K562 (cell line): ENCODE results near the gene BMAL1. TPM values are rescaled to one million over a fixed set of nuclear protein-coding genes. Genes with fewer than 3 reads are reported as not detected.

Source experiments
- ATF4 ChIP-seq: fragments of 450-650 bp; formaldehyde crosslinking; IDR thresholded peaks from 2 replicates; pipeline ENCODE4 v1.4.0; 2022; ENCODE audit warnings: mild to moderate bottlenecking, moderate library complexity
- CREB5 ChIP-seq: fragments of 250-450 bp; sonication (Bioruptor Pico); IDR thresholded peaks from 2 replicates; pipeline ENCODE4 v1.5.0; 2020; ENCODE audit warnings: mild to moderate bottlenecking
- FOXO4 ChIP-seq: fragments of 450-650 bp; formaldehyde crosslinking; IDR thresholded peaks from 2 replicates; pipeline ENCODE4 v1.4.0; 2020; ENCODE audit warnings: mild to moderate bottlenecking, moderate library complexity
- MEF2A ChIP-seq: IDR thresholded peaks from 2 replicates; pipeline ENCODE4 v1.6.1; 2011; ENCODE audit warnings: low read depth, mild to moderate bottlenecking, low read length, moderate library complexity; ENCODE audit not compliant: control insufficient read depth
- MXI1 ChIP-seq: IDR thresholded peaks from 2 replicates; pipeline ENCODE4 v1.6.1; 2011; ENCODE audit warnings: low read depth, mild to moderate bottlenecking, improper control_type of control experiment, low read length
- NONO ChIP-seq, 2 experiments: fragments of 200-400 bp in 1 of 2; fragments of 450-650 bp in 1 of 2; formaldehyde crosslinking in 1 of 2; IDR thresholded peaks; 2 replicates each; pipeline ENCODE4 v1.6.1; 2017; ENCODE audit warnings: low read depth in 2 of 2, mild to moderate bottlenecking in 2 of 2, moderate library complexity in 2 of 2, low read length in 1 of 2
- NR4A1 ChIP-seq, 2 experiments: fragments of 250-450 bp in 1 of 2; fragments of 450-650 bp in 1 of 2; sonication (Bioruptor Pico) in 1 of 2; IDR thresholded peaks; 2 replicates each; pipeline versions ENCODE4 v1.4.0 to v1.6.1; 2016 to 2020; ENCODE audit warnings: mild to moderate bottlenecking in 2 of 2, missing compliant biosample characterization in 1 of 2, missing genetic modification characterization in 1 of 2, moderate library complexity in 1 of 2
- PYGO2 ChIP-seq: fragments of 450-650 bp; IDR thresholded peaks from 2 replicates; pipeline ENCODE4 v1.6.1; 2016; ENCODE audit warnings: mild to moderate bottlenecking, missing genetic modification characterization, moderate library complexity, missing compliant biosample characterization
- RCOR1 ChIP-seq, 2 experiments: IDR thresholded peaks; 2 replicates each; pipeline ENCODE4 v1.6.1; 2012; ENCODE audit warnings: low read depth in 2 of 2, low read length in 2 of 2, borderline replicate concordance in 1 of 2, improper control_type of control experiment in 1 of 2
- SMARCA5 ChIP-seq: fragments of 450-650 bp; IDR thresholded peaks from 2 replicates; pipeline ENCODE4 v1.6.1; 2016
- TFAP4 ChIP-seq: sonication (generic); formaldehyde crosslinking; IDR thresholded peaks from 2 replicates; pipeline ENCODE4 v1.8.0; 2022; ENCODE audit warnings: missing genetic modification reagents, mild to moderate bottlenecking, moderate library complexity, borderline replicate concordance
- TFE3 ChIP-seq: fragments of 450-650 bp; formaldehyde crosslinking; IDR thresholded peaks from 2 replicates; pipeline ENCODE4 v1.4.0; 2020; ENCODE audit warnings: mild to moderate bottlenecking, mixed read lengths
- YY1 ChIP-seq, 3 experiments: IDR thresholded peaks; 2 replicates each; pipeline ENCODE4 v1.6.1; 2011; ENCODE audit warnings: low read length in 2 of 3, mild to moderate bottlenecking in 2 of 3, moderate library complexity in 2 of 3, borderline replicate concordance in 1 of 3, control low read depth in 1 of 3, low read depth in 1 of 3; ENCODE audit not compliant: insufficient read depth in 3 of 3, insufficient replicate concordance in 2 of 3, control insufficient read depth in 1 of 3, insufficient read length in 1 of 3; ENCODE audit errors: extremely low read depth in 1 of 3
- ZBTB26 ChIP-seq: fragments of 450-650 bp; formaldehyde crosslinking; IDR thresholded peaks from 2 replicates; pipeline ENCODE4 v1.4.0; 2022; ENCODE audit warnings: missing genetic modification characterization
- ZFP36 ChIP-seq: fragments of 150-350 bp; IDR thresholded peaks from 2 replicates; pipeline ENCODE4 v1.6.1; 2018; ENCODE audit warnings: low read length, low read depth; ENCODE audit not compliant: partially characterized antibody
- ZNF436 ChIP-seq: fragments of 250-450, 450-650 bp; sonication (Bioruptor Pico); formaldehyde crosslinking; IDR thresholded peaks from 2 replicates; pipeline ENCODE4 v1.7.0; 2020; ENCODE audit warnings: mild to moderate bottlenecking
- ZNF699 ChIP-seq: fragments of 250-450 bp; sonication (Bioruptor Pico); IDR thresholded peaks from 2 replicates; pipeline ENCODE4 v1.8.0; 2021; ENCODE audit warnings: mild to moderate bottlenecking, moderate library complexity; ENCODE audit not compliant: insufficient replicate concordance
- ZNF785 ChIP-seq: fragments of 250-450 bp; sonication (Bioruptor Pico); IDR thresholded peaks from 2 replicates; pipeline ENCODE4 v1.4.0; 2020; ENCODE audit warnings: mild to moderate bottlenecking
- polyA plus RNA-seq, 8 experiments: library from polyadenylated mRNA; depleted of rRNA in 4 of 8; stranded (reverse) in 5 of 8; unstranded in 3 of 8; fragments of >200 nt; fragmentation: Nextera tagmentation in 2 of 8; fragmentation: Illumina TruSeq in 1 of 8; extraction: Ambion mirVana in 2 of 8; extraction: Trizol in 1 of 8; gene quantifications; 2 replicates each; pipeline versions ENCODE4 v1.2.1 to v1.2.3, GENCODE V29; 2011 to 2014; ENCODE audit warnings: inconsistent platforms in 1 of 8, missing spikeins in 1 of 8
- total RNA-seq, 7 experiments: library from RNA; depleted of rRNA in 6 of 7; stranded (reverse); fragments of >200 nt in 6 of 7; fragmentation: Illumina TruSeq in 2 of 7; extraction: Trizol in 2 of 7; gene quantifications; 2 replicates each; pipeline versions ENCODE4 v1.2.1 to v1.2.3, GENCODE V29; 2011 to 2021; ENCODE audit warnings: low replicate concordance in 1 of 7

BMAL1 gene
- total and polyA plus RNA-seq, 9 of the 15 experiments (the other 6 are each of a cell fraction or from before 2014, with no cell fraction given): 0.14 to 2.4 (median 0.64) TPM

- TF ChIP-seq ZNF436 (CRISPR knock-in tag) (no peak), CREB5 (CRISPR knock-in tag) (no peak), ATF4 (CRISPR knock-in tag) (no peak), ZFP36 (peak; percentile 82), RCOR1 (IDR thresholded peaks at IDR 0.05; ENCODE audit: borderline replicate concordance in 1 of 2, low read depth in 2 of 2, low read length in 2 of 2) (peak in 1 of 2 experiments; percentile 61; a peak in 2 of 4 replicates), TFE3 (CRISPR knock-in tag) (no peak), YY1 (IDR thresholded peaks at IDR 0.05; ENCODE audit: borderline replicate concordance in 1 of 3, control insufficient read depth in 1 of 3, extremely low read depth in 1 of 3, insufficient read depth in 3 of 3, insufficient read length in 1 of 3, insufficient replicate concordance in 2 of 3, low read depth in 1 of 3, low read length in 2 of 3) (no peak), SMARCA5 (peak; percentile 74; the same call in 1 of the 2 replicates), NONO (IDR thresholded peaks at IDR 0.05; ENCODE audit: low read depth in 2 of 2, low read length in 1 of 2) (no peak), ZNF785 (CRISPR knock-in tag) (no peak), ZBTB26 (CRISPR knock-in tag) (no peak), PYGO2 (tag) (no peak), MEF2A (no peak), MXI1 (no peak), ZNF699 (CRISPR knock-in tag) (no peak), TFAP4 (CRISPR knock-in tag) (no peak), FOXO4 (CRISPR knock-in tag) (no peak), NR4A1 (CRISPR knock-in tag; IDR thresholded peaks at IDR 0.05) (no peak), NR4A1 (tag; IDR thresholded peaks at IDR 0.05) (no peak)
Observed at GRCh38 chr11:13338427-13339069, 61.0 kb downstream of the BMAL1 start (continued).
